GM12892 (cell line): Measurements from ENCODE around the gene MYBPC3.

Experiments used
- POLR2A ChIP-seq: IDR thresholded peaks from 2 replicates; pipeline ENCODE4 v1.6.1; 2011; ENCODE audit warnings: low read depth, low read length, control low read depth
- POLR2AphosphoS5 ChIP-seq: IDR thresholded peaks from 2 replicates; pipeline ENCODE4 v1.6.1; 2011; ENCODE audit warnings: low read depth, low read length, control low read depth
- TAF1 ChIP-seq: IDR thresholded peaks from 2 replicates; pipeline ENCODE4 v1.6.1; 2011; ENCODE audit warnings: low read depth, mild to moderate bottlenecking, control low read depth, low read length, borderline replicate concordance

- TF ChIP-seq POLR2A, result no peak
- TF ChIP-seq TAF1, result no peak
- no peak for TF ChIP-seq POLR2AphosphoS5
Observed at GRCh38 chr11:47349521-47350095, 2.9 kb downstream of the MYBPC3 start.
